ENCODE data around the gene SPOPL. TPM values are rescaled to one million over a fixed set of nuclear protein-coding genes. Genes with fewer than 3 reads are reported as not detected.
"Not testable (repeated sequence)": the region's sequence is repeated elsewhere in the genome, so short reads cannot be mapped to it uniquely, and the experiment has no call there.

SPOPL gene
- total and polyA plus RNA-seq, 10 of the 15 experiments (the other 5 are each of a cell fraction or from before 2014, with no cell fraction given): 4.0 to 25.0 (median 11.5) TPM

- TF ChIP-seq PAX5 (IDR thresholded peaks at IDR 0.05; ENCODE audit: borderline replicate concordance, low read depth, low read length) (no peak), NKRF (conservative IDR thresholded peaks at IDR 0.05) (no peak), IKZF1 (conservative IDR thresholded peaks at IDR 0.05) (0 out of 2 replicates have a peak, but pooled peaks have one; percentile 10)
Observed at GRCh38 chr2:138537170-138537915, 35.8 kb downstream of the SPOPL start (continued).

GRCh38 chr2:138544206-138544605 is 42.6 kb downstream of the SPOPL start:
- H2AFZ ChIP-seq (ENCODE audit: control insufficient read depth, low read depth, low read length); H3K9me3 ChIP-seq (replicated peaks; ENCODE audit: control insufficient read depth, insufficient read depth, low read length); BruUV-seq (replicated peaks); ATAC-seq; DNase-seq (ENCODE audit: low read depth, low spot score); intact Hi-C loops (cut with micrococcal nuclease; ENCODE audit: unreplicated experiment); H3K36me3 ChIP-seq (ENCODE audit: control insufficient read depth in 2 of 2, insufficient read depth in 2 of 2, low read length in 1 of 2); H3K4me2 ChIP-seq (ENCODE audit: control insufficient read depth, insufficient read depth); H3K4me1 ChIP-seq (ENCODE audit: control insufficient read depth, insufficient read depth, low read length); H3K27me3 ChIP-seq (replicated peaks in 1 of 2; ENCODE audit: control insufficient read depth in 2 of 2, insufficient read depth in 2 of 2, low read length in 1 of 2); H3K27ac ChIP-seq (ENCODE audit: control insufficient read depth, insufficient read depth); H3K4me3 ChIP-seq; H3K9ac ChIP-seq (ENCODE audit: control insufficient read depth, insufficient read depth, low read length); H4K20me1 ChIP-seq (ENCODE audit: control insufficient read depth, insufficient read depth); FAIRE-seq; in situ Hi-C loops (cut with MboI): not testable (repeated sequence)
- H3K79me2 ChIP-seq (ENCODE audit: control insufficient read depth, insufficient read depth, low read length): peaks cover 17% of the 10 kb centered on the region
- ChIA-PET SMC1A (ENCODE audit: uncharacterized antibody, unreplicated experiment) (interaction anchor here (1.2 to 1.8 kb wide), 5 partner anchors 8 to 41 kb away, joined by 3 to 5 read pairs (median 3); no protein-coding TSS in a partner anchor), CTCF (interaction anchor here (1.6 kb wide), 1 partner anchor 8 kb away, joined by 3 read pairs; no protein-coding TSS in a partner anchor), POLR2A (interaction anchor here (0.9 kb wide), 1 partner anchor 14 kb away, joined by 3 read pairs; no protein-coding TSS in a partner anchor), RAD21 (ENCODE audit: unreplicated experiment) (interaction anchor here (1.0 kb wide), 1 partner anchor 7 kb away, joined by 3 read pairs; no protein-coding TSS in a partner anchor)
- 98% methylated on average over 12 of the region's 12 CpGs for WGBS (ENCODE audit: insufficient coverage, insufficient replicate concordance, low lambda C conversion rate, missing lambda C conversion rate)
